H9 (cell line): Measurements from ENCODE around the gene DTX3L. TPM values are rescaled to one million over a fixed set of nuclear protein-coding genes. Genes with fewer than 3 reads are reported as not detected.

ENCODE experiments used
- DNase-seq: peaks from one replicate; pipeline ENCODE4 v3.0.0-alpha.2; 2017
- H2AFZ ChIP-seq: one replicate; pipeline ENCODE4 v1.6.1; 2013; ENCODE audit warnings: mild to moderate bottlenecking, low read length, control low read depth, moderate library complexity
- H2AK5ac ChIP-seq: 2 replicates; pipeline ENCODE4 v1.6.1; 2013; ENCODE audit warnings: low read length, control low read depth, mixed read lengths; ENCODE audit not compliant: insufficient read length
- H2BK120ac ChIP-seq: one replicate; pipeline ENCODE4 v1.6.1; 2013; ENCODE audit warnings: low read depth, mild to moderate bottlenecking, low read length, control low read depth, inconsistent platforms; ENCODE audit not compliant: poor library complexity, severe bottlenecking
- H2BK12ac ChIP-seq: 2 replicates; pipeline ENCODE4 v1.6.1; 2013; ENCODE audit warnings: low read length, control low read depth, mixed read lengths, low read depth; ENCODE audit not compliant: insufficient read length
- H2BK15ac ChIP-seq: 2 replicates; pipeline ENCODE4 v1.6.1; 2013; ENCODE audit warnings: low read depth, low read length, control low read depth
- H2BK20ac ChIP-seq: one replicate; pipeline ENCODE4 v1.6.1; 2013; ENCODE audit warnings: low read depth, mild to moderate bottlenecking, low read length, control low read depth, inconsistent platforms; ENCODE audit not compliant: poor library complexity, severe bottlenecking
- H2BK5ac ChIP-seq: 2 replicates; pipeline ENCODE4 v1.6.1; 2013; ENCODE audit warnings: low read length, control low read depth, mixed read lengths; ENCODE audit not compliant: insufficient read length
- H3K14ac ChIP-seq: 2 replicates; pipeline ENCODE4 v1.6.1; 2013; ENCODE audit warnings: low read length, control low read depth; ENCODE audit not compliant: insufficient read depth
- H3K18ac ChIP-seq: 2 replicates; pipeline ENCODE4 v1.6.1; 2013; ENCODE audit warnings: low read depth, mild to moderate bottlenecking, mixed read lengths, low read length, control low read depth; ENCODE audit not compliant: insufficient read length
- H3K23ac ChIP-seq: 2 replicates; pipeline ENCODE4 v1.6.1; 2013; ENCODE audit warnings: low read length, control low read depth, mixed read lengths, low read depth; ENCODE audit not compliant: insufficient read length
- H3K23me2 ChIP-seq: 2 replicates; pipeline ENCODE4 v1.6.1; 2013; ENCODE audit warnings: low read depth, mild to moderate bottlenecking, mixed read lengths, low read length, control low read depth; ENCODE audit not compliant: insufficient read length, poor library complexity, severe bottlenecking
- H3K27ac ChIP-seq: 2 replicates; pipeline ENCODE4 v1.5.1; 2013; ENCODE audit warnings: low read length, control low read depth, mixed read lengths, low read depth; ENCODE audit not compliant: insufficient read length
- H3K27me3 ChIP-seq: 2 replicates; pipeline ENCODE4 v1.6.1; 2013; ENCODE audit warnings: low read length, control low read depth, inconsistent platforms; ENCODE audit not compliant: insufficient read depth
- H3K4ac ChIP-seq: 2 replicates; pipeline ENCODE4 v1.6.1; 2013; ENCODE audit warnings: low read depth, mild to moderate bottlenecking, control low read depth, inconsistent platforms, low read length, moderate library complexity
- H3K4me1 ChIP-seq: 2 replicates; pipeline ENCODE4 v1.6.1; 2013; ENCODE audit warnings: low read length, control low read depth, inconsistent platforms; ENCODE audit not compliant: insufficient read depth
- H3K4me2 ChIP-seq: 2 replicates; pipeline ENCODE4 v1.6.1; 2013; ENCODE audit warnings: low read length, control low read depth, mixed read lengths; ENCODE audit not compliant: insufficient read length, insufficient read depth
- H3K56ac ChIP-seq: 2 replicates; pipeline ENCODE4 v1.6.1; 2013; ENCODE audit warnings: low read depth, mild to moderate bottlenecking, mixed read lengths, low read length, control low read depth; ENCODE audit not compliant: insufficient read length
- H3K79me1 ChIP-seq: 2 replicates; pipeline ENCODE4 v1.6.1; 2013; ENCODE audit warnings: low read depth, mild to moderate bottlenecking, moderate library complexity, low read length, control low read depth, inconsistent platforms; ENCODE audit not compliant: insufficient read depth, poor library complexity, severe bottlenecking
- H3K79me2 ChIP-seq: 2 replicates; pipeline ENCODE4 v1.6.1; 2013; ENCODE audit warnings: low read length, control low read depth, inconsistent platforms; ENCODE audit not compliant: insufficient read depth
- H3K9ac ChIP-seq: 2 replicates; pipeline ENCODE4 v1.6.1; 2013; ENCODE audit warnings: low read length, control low read depth, mixed read lengths; ENCODE audit not compliant: insufficient read length; ENCODE audit errors: extremely low read depth
- H3K9me3 ChIP-seq: one replicate; pipeline ENCODE4 v1.6.1; 2013; ENCODE audit warnings: low read depth, low read length, inconsistent platforms; ENCODE audit not compliant: control insufficient read depth
- H3T11ph ChIP-seq: one replicate; pipeline ENCODE4 v1.6.1; 2013; ENCODE audit warnings: mild to moderate bottlenecking, low read length, control low read depth, inconsistent platforms
- H4K20me1 ChIP-seq: one replicate; pipeline ENCODE4 v1.6.1; 2013; ENCODE audit not compliant: control insufficient read depth, insufficient read length, insufficient read depth
- H4K5ac ChIP-seq: 2 replicates; pipeline ENCODE4 v1.6.1; 2013; ENCODE audit warnings: low read depth, mild to moderate bottlenecking, mixed read lengths, low read length, control low read depth; ENCODE audit not compliant: insufficient read length
- H4K8ac ChIP-seq: replicated peaks from 2 replicates; pipeline ENCODE4 v1.6.1; 2013; ENCODE audit warnings: low read length, control low read depth, mixed read lengths, low read depth; ENCODE audit not compliant: insufficient read length
- H4K91ac ChIP-seq: 2 replicates; pipeline ENCODE4 v1.6.1; 2013; ENCODE audit warnings: low read depth, mild to moderate bottlenecking, moderate library complexity, mixed read lengths, low read length, control low read depth; ENCODE audit not compliant: insufficient read length
- H3K27ac Mint-ChIP-seq, 3 experiments: 2 replicates in 2 of 3; 3 replicates in 1 of 3; pipeline ENCODE4 v1.8.0; 2020 to 2021; ENCODE audit warnings: mixed read lengths in 3 of 3, mild to moderate bottlenecking in 1 of 3, moderate library complexity in 1 of 3
- H3K27me3 Mint-ChIP-seq: 2 replicates; pipeline ENCODE4 v1.8.0; 2021; ENCODE audit warnings: low read depth, mild to moderate bottlenecking, moderate library complexity, mixed read lengths
- H3K36me3 Mint-ChIP-seq, 3 experiments: 2 replicates in 2 of 3; 3 replicates in 1 of 3; pipeline ENCODE4 v1.8.0; 2020 to 2021; ENCODE audit warnings: low read depth in 3 of 3, mixed read lengths in 3 of 3; ENCODE audit not compliant: insufficient read depth in 1 of 3
- H3K4me1 Mint-ChIP-seq, 2 experiments: 2 replicates each; pipeline ENCODE4 v1.8.0; 2020; ENCODE audit warnings: mixed read lengths in 2 of 2
- H3K4me3 Mint-ChIP-seq, 2 experiments: 2 replicates in 1 of 2; 3 replicates in 1 of 2; pipeline ENCODE4 v1.8.0; 2020 to 2021; ENCODE audit warnings: mild to moderate bottlenecking in 2 of 2, mixed read lengths in 2 of 2, moderate library complexity in 1 of 2
- H3K9me3 Mint-ChIP-seq, 2 experiments: 2 replicates in 1 of 2; 3 replicates in 1 of 2; pipeline ENCODE4 v1.8.0; 2020; ENCODE audit warnings: mild to moderate bottlenecking in 2 of 2, mixed read lengths in 2 of 2, moderate library complexity in 1 of 2
- CTCF ChIP-seq: fragments of 200-600 bp; sonication (generic); conservative IDR thresholded peaks from 3 replicates; pipeline ENCODE4 v1.8.0; 2021; ENCODE audit warnings: antibody characterized with exemption, mild to moderate bottlenecking
- WGBS: extraction: QIAGEN DNeasy Blood & Tissue Kit; methylation state at CpG from one replicate; pipeline ENCODE4 v1.1.7; 2013; ENCODE audit warnings: missing lambda C conversion rate, low lambda C conversion rate, mixed read lengths; ENCODE audit not compliant: insufficient read length; ENCODE audit errors: extremely low coverage; 5-methylcytosine and 5-hydroxymethylcytosine counted together
- total RNA-seq: library from RNA; stranded (reverse); gene quantifications from 2 replicates; pipeline ENCODE4 v1.2.1, GENCODE V29; 2021

The DTX3L gene
- total RNA-seq, 1 experiment from 2014 or later, result 7.5 TPM

GRCh38 chr3:122520861-122521260 is 43.3 kb upstream of the DTX3L start:
- Histone ChIP-seq H2AFZ (no peak overlapping the region), H3K23me2 (no peaks in the 10 kb centered on the region), H4K8ac (no peak overlapping the region), H4K5ac (no peak overlapping the region), H2BK20ac (no peak overlapping the region), H2BK5ac (no peak overlapping the region), H3K9ac (no peak overlapping the region), H3T11ph (no peak overlapping the region), H2BK120ac (no peak overlapping the region), H3K4me1 (no peaks in the 10 kb centered on the region), H3K79me2 (no peaks in the 10 kb centered on the region), H3K18ac (no peak overlapping the region), H4K91ac (no peak overlapping the region), H3K27me3 (no peaks in the 10 kb centered on the region), H2BK15ac (no peak overlapping the region), H2BK12ac (no peak overlapping the region), H4K20me1 (no peaks in the 10 kb centered on the region), H3K9me3 (no peaks in the 10 kb centered on the region), H3K23ac (no peak overlapping the region), H3K56ac (no peak overlapping the region), H3K4me2 (no peak overlapping the region), H3K79me1 (no peaks in the 10 kb centered on the region), H3K4ac (no peak overlapping the region), H2AK5ac (no peak overlapping the region), H3K14ac (no peak overlapping the region), H3K27ac (no peak overlapping the region)
- Mint-ChIP-seq H3K36me3 (no peaks in the 10 kb centered on the region), H3K9me3 (no peaks in the 10 kb centered on the region; a peak in 1 of 5 replicates), H3K27me3 (no peaks in the 10 kb centered on the region; the same call in 1 of the 2 replicates), H3K27ac (no peak overlapping the region), H3K4me3 (no peak overlapping the region), H3K4me1 (no peaks in the 10 kb centered on the region; a peak in 1 of 4 replicates)
- no CpG with 5 or more reads among the region's 4 CpGs for WGBS
- TF ChIP-seq CTCF, result no peak
- DNase-seq, result no peak
